SK-N-SH treated with all-trans-retinoic acid at 6 μM for 48 hours (cell line): ENCODE measurements around the gene PPP2R5B.

Experiments
- ARNTL ChIP-seq: fragments of 450-650 bp; formaldehyde crosslinking; IDR thresholded peaks from 2 replicates; pipeline ENCODE4 v1.5.0; 2020; ENCODE audit warnings: low read depth, mild to moderate bottlenecking, moderate library complexity, borderline replicate concordance
- CSDC2 ChIP-seq: fragments of 250-450 bp; sonication (Bioruptor Pico); IDR thresholded peaks from 2 replicates; pipeline ENCODE4 v1.5.0; 2020; ENCODE audit warnings: mild to moderate bottlenecking, moderate library complexity
- GLIS3 ChIP-seq: fragments of 250-450 bp; sonication (Bioruptor Pico); IDR thresholded peaks from 2 replicates; pipeline ENCODE4 v1.5.0; 2020; ENCODE audit warnings: mild to moderate bottlenecking, moderate library complexity
- ISL1 ChIP-seq: fragments of 250-450 bp; sonication (Bioruptor Pico); IDR thresholded peaks from 2 replicates; pipeline ENCODE4 v2.1.2; 2022; ENCODE audit warnings: mild to moderate bottlenecking, moderate library complexity
- OSR1 ChIP-seq: fragments of 250-450 bp; sonication (Bioruptor Pico); IDR thresholded peaks from 2 replicates; pipeline ENCODE4 v1.8.0; 2022; ENCODE audit warnings: moderate library complexity, mild to moderate bottlenecking, inconsistent platforms
- PATZ1 ChIP-seq: fragments of 250-450 bp; sonication (Bioruptor Pico); IDR thresholded peaks from 2 replicates; pipeline ENCODE4 v1.8.0; 2020; ENCODE audit warnings: mild to moderate bottlenecking, moderate library complexity, borderline replicate concordance
- RARB ChIP-seq: fragments of 250-450 bp; sonication (Bioruptor Pico); IDR thresholded peaks from 2 replicates; pipeline ENCODE4 v1.8.0; 2021; ENCODE audit warnings: mild to moderate bottlenecking, moderate library complexity
- TSHZ2 ChIP-seq: fragments of 250-450 bp; sonication (Bioruptor Pico); IDR thresholded peaks from 2 replicates; pipeline ENCODE4 v1.5.0; 2020; ENCODE audit warnings: mild to moderate bottlenecking, moderate library complexity
- ZFP3 ChIP-seq: fragments of 250-450 bp; sonication (Bioruptor Pico); IDR thresholded peaks from 2 replicates; pipeline ENCODE4 v1.5.0; 2020; ENCODE audit warnings: mild to moderate bottlenecking, moderate library complexity
- ZNF70 ChIP-seq: fragments of 450-650 bp; formaldehyde crosslinking; IDR thresholded peaks from 2 replicates; pipeline ENCODE4 v1.5.0; 2020; ENCODE audit warnings: mild to moderate bottlenecking, moderate library complexity

- TF ChIP-seq ZNF70 (CRISPR knock-in tag) (no peak), TSHZ2 (CRISPR knock-in tag) (no peak), GLIS3 (CRISPR knock-in tag) (no peak), ARNTL (no peak), PATZ1 (CRISPR knock-in tag) (no peak), ZFP3 (CRISPR knock-in tag) (no peak), ISL1 (CRISPR knock-in tag) (no peak), RARB (CRISPR knock-in tag) (no peak), CSDC2 (CRISPR knock-in tag) (no peak), OSR1 (CRISPR knock-in tag) (no peak)
Observed at GRCh38 chr11:64974124-64974523, 49.6 kb downstream of the PPP2R5B start.
